Endodermal cell (in vitro differentiated cells): ENCODE measurements around the gene AKAP13. TPM values are rescaled to one million over a fixed set of nuclear protein-coding genes. Genes with fewer than 3 reads are reported as not detected.

Source experiments
- DNase-seq: peaks from one replicate; pipeline ENCODE4 v3.0.0-alpha.2; 2017
- H3K27ac ChIP-seq: 2 replicates; pipeline ENCODE4 v1.5.1; 2013; ENCODE audit warnings: mild to moderate bottlenecking, low read depth, low read length, moderate library complexity
- H3K27me3 ChIP-seq: 2 replicates; pipeline ENCODE4 v1.6.1; 2013; ENCODE audit warnings: mild to moderate bottlenecking, low read length, moderate library complexity; ENCODE audit not compliant: insufficient read depth, control insufficient read depth, poor library complexity, severe bottlenecking
- H3K36me3 ChIP-seq: 2 replicates; pipeline ENCODE4 v1.7.0; 2013; ENCODE audit warnings: mild to moderate bottlenecking, low read length, moderate library complexity; ENCODE audit not compliant: control insufficient read depth, insufficient read depth
- H3K4me1 ChIP-seq: one replicate; pipeline ENCODE4 v1.7.0; 2013; ENCODE audit warnings: low read length; ENCODE audit not compliant: control insufficient read depth, insufficient read depth
- H3K4me3 ChIP-seq: 2 replicates; pipeline ENCODE4 v1.5.1; 2013; ENCODE audit warnings: mild to moderate bottlenecking, low read length, moderate library complexity
- H3K9ac ChIP-seq: 2 replicates; pipeline ENCODE4 v1.6.1; 2013; ENCODE audit warnings: mild to moderate bottlenecking, low read length, moderate library complexity; ENCODE audit not compliant: poor library complexity, severe bottlenecking; ENCODE audit errors: extremely low read depth
- H3K9me3 ChIP-seq: 2 replicates; pipeline ENCODE4 v1.6.1; 2013; ENCODE audit warnings: mild to moderate bottlenecking, low read length, moderate library complexity; ENCODE audit not compliant: control insufficient read depth
- H3K27ac Mint-ChIP-seq: 2 replicates; pipeline ENCODE4 v1.8.0; 2020; ENCODE audit warnings: mixed read lengths
- H3K27me3 Mint-ChIP-seq: 2 replicates; pipeline ENCODE4 v1.8.0; 2021; ENCODE audit warnings: mild to moderate bottlenecking, mixed read lengths; ENCODE audit not compliant: insufficient read depth
- H3K36me3 Mint-ChIP-seq: 2 replicates; pipeline ENCODE4 v1.8.0; 2020; ENCODE audit warnings: low read depth, mixed read lengths
- H3K4me1 Mint-ChIP-seq: 2 replicates; pipeline ENCODE4 v1.8.0; 2020; ENCODE audit warnings: mixed read lengths
- H3K4me3 Mint-ChIP-seq: 2 replicates; pipeline ENCODE4 v1.8.0; 2020; ENCODE audit warnings: mild to moderate bottlenecking, moderate library complexity, mixed read lengths
- H3K9me3 Mint-ChIP-seq: 2 replicates; pipeline ENCODE4 v1.8.0; 2020; ENCODE audit warnings: mild to moderate bottlenecking, mixed read lengths
- CTCF ChIP-seq: fragments of 200-600 bp; sonication (generic); conservative IDR thresholded peaks from 2 replicates; pipeline ENCODE4 v1.5.0; 2021; ENCODE audit warnings: antibody characterized with exemption, mild to moderate bottlenecking
- WGBS, 2 experiments: methylation state at CpG; one replicate each; pipeline versions ENCODE4 v1.1.5 to v1.1.7; 2013; ENCODE audit warnings: missing lambda C conversion rate in 2 of 2, mixed read lengths in 1 of 2; ENCODE audit not compliant: insufficient coverage in 1 of 2, insufficient read length in 1 of 2; 5-methylcytosine and 5-hydroxymethylcytosine counted together
- total RNA-seq, 2 donors: library from RNA; stranded (reverse); fragmentation: NEBNext Ultra II Directional in 1 of 2; extraction: Animal tissue kit (Norgen Biotek cat#: 25700) in 1 of 2; gene quantifications; 2 replicates in 1 of 2; 3 replicates in 1 of 2; pipeline ENCODE4 v1.2.1, GENCODE V29; 2021

The AKAP13 gene
- total RNA-seq, 2 donors from 2014 or later, result 115 to 131 TPM

- H3K9ac ChIP-seq, result no peak overlapping the region
- peak overlapping the region; percentile 42 for H3K27ac Mint-ChIP-seq
- no peak overlapping the region for H3K4me3 ChIP-seq
- H3K27me3 Mint-ChIP-seq, result no peaks in the 10 kb centered on the region
- H3K27ac ChIP-seq, result no peak overlapping the region
- TF ChIP-seq CTCF, result no peak
- no peaks in the 10 kb centered on the region for H3K9me3 Mint-ChIP-seq
- H3K4me3 Mint-ChIP-seq, result no peak overlapping the region
- WGBS, 2 experiments, result 75% methylated on average over 3 of the region's 3 CpGs; no CpG with 5 or more reads in 1 of the 2 experiments
- no peaks in the 10 kb centered on the region for H3K9me3 ChIP-seq
- H3K4me1 ChIP-seq, result peaks cover 9% of the 10 kb centered on the region
- H3K36me3 ChIP-seq, result peaks cover 57% of the 10 kb centered on the region
- peaks cover 40% of the 10 kb centered on the region for H3K36me3 Mint-ChIP-seq
- peaks cover 23% of the 10 kb centered on the region for H3K4me1 Mint-ChIP-seq
- no peak for DNase-seq
- H3K27me3 ChIP-seq, result no peaks in the 10 kb centered on the region
Measured at GRCh38 chr15:85520650-85521049, 140.2 kb downstream of the AKAP13 start.

GRCh38 chr15:85523530-85523929 is 143.1 kb downstream of the AKAP13 start:
- H3K36me3 ChIP-seq, result peaks cover 75% of the 10 kb centered on the region
- peaks cover 49% of the 10 kb centered on the region for H3K36me3 Mint-ChIP-seq
- WGBS, 2 experiments, result 89 to 98% methylated on average over 1 to 2 of the region's 4 CpGs
- no peak overlapping the region for H3K4me3 ChIP-seq
- no peak overlapping the region for H3K27ac Mint-ChIP-seq
- no peak for DNase-seq
- no peaks in the 10 kb centered on the region for H3K4me1 ChIP-seq
- no peaks in the 10 kb centered on the region for H3K27me3 Mint-ChIP-seq
- no peaks in the 10 kb centered on the region for H3K9me3 ChIP-seq
- H3K4me3 Mint-ChIP-seq, result no peak overlapping the region
- no peak for TF ChIP-seq CTCF
- H3K9ac ChIP-seq, result no peak overlapping the region
- H3K4me1 Mint-ChIP-seq, result peaks cover 19% of the 10 kb centered on the region
- H3K27me3 ChIP-seq, result no peaks in the 10 kb centered on the region
- no peak overlapping the region for H3K27ac ChIP-seq
- no peaks in the 10 kb centered on the region for H3K9me3 Mint-ChIP-seq

GRCh38 chr15:85525755-85526154 is 145.4 kb downstream of the AKAP13 start:
- H3K4me1 Mint-ChIP-seq, result peaks cover 25% of the 10 kb centered on the region
- no peaks in the 10 kb centered on the region for H3K9me3 Mint-ChIP-seq
- no peak overlapping the region for H3K27ac Mint-ChIP-seq
- H3K27me3 ChIP-seq, result no peaks in the 10 kb centered on the region
- peaks cover 85% of the 10 kb centered on the region for H3K36me3 ChIP-seq
- H3K9me3 ChIP-seq, result no peaks in the 10 kb centered on the region
- H3K4me3 Mint-ChIP-seq, result no peak overlapping the region
- DNase-seq, result no peak
- H3K27me3 Mint-ChIP-seq, result no peaks in the 10 kb centered on the region
- TF ChIP-seq CTCF, result no peak
- peaks cover 43% of the 10 kb centered on the region for H3K36me3 Mint-ChIP-seq
- no peak overlapping the region for H3K27ac ChIP-seq
- no peak overlapping the region for H3K9ac ChIP-seq
- H3K4me1 ChIP-seq, result no peaks in the 10 kb centered on the region
- no peak overlapping the region for H3K4me3 ChIP-seq
